CD4-positive, alpha-beta memory T cell (primary cell): ENCODE measurements around the gene NENF. TPM values are rescaled to one million over a fixed set of nuclear protein-coding genes. Genes with fewer than 3 reads are reported as not detected.
"Not testable (repeated sequence)": the region's sequence is repeated elsewhere in the genome, so short reads cannot be mapped to it uniquely, and the experiment has no call there.

Experiments used
- CTCF ChIA-PET: fragments of 350-600 bp; sonication (Branson Sonifier 250); formaldehyde crosslinking; loops from one replicate; lab custom pipeline; 2021; ENCODE audit warnings: inconsistent platforms; ENCODE audit not compliant: partially characterized antibody; lab: Charles Lee
- POLR2A ChIA-PET: fragments of 350-600 bp; sonication (Branson Sonifier 250); formaldehyde crosslinking; loops from one replicate; lab custom pipeline; 2021; ENCODE audit not compliant: partially characterized antibody; lab: Charles Lee
- DNase-seq, 5 donors: peaks; one replicate each; pipeline versions ENCODE4 v3.0.0 to v3.0.0-alpha.2; 2020 to 2022; ENCODE audit warnings: mixed read lengths in 1 of 5
- H3K27ac ChIP-seq: one replicate; pipeline ENCODE4 v1.7.0; 2013; ENCODE audit warnings: low read depth, low read length
- H3K27me3 ChIP-seq: 2 replicates; pipeline ENCODE4 v1.7.0; 2013; ENCODE audit warnings: mild to moderate bottlenecking, low read length, moderate library complexity; ENCODE audit not compliant: insufficient read depth
- H3K36me3 ChIP-seq: 2 replicates; pipeline ENCODE4 v1.7.0; 2013; ENCODE audit warnings: mild to moderate bottlenecking, low read length, moderate library complexity; ENCODE audit not compliant: insufficient read depth
- H3K4me1 ChIP-seq: 2 replicates; pipeline ENCODE4 v1.7.0; 2013; ENCODE audit warnings: mild to moderate bottlenecking, low read length, moderate library complexity; ENCODE audit not compliant: insufficient read depth
- H3K4me3 ChIP-seq, 2 donors: one replicate each; pipeline ENCODE4 v1.7.0; 2013; ENCODE audit warnings: low read length in 2 of 2, mild to moderate bottlenecking in 1 of 2
- H3K9me3 ChIP-seq, 2 donors: one replicate each; pipeline ENCODE4 v1.7.0; 2013; ENCODE audit warnings: low read length in 2 of 2, control low read depth in 1 of 2; ENCODE audit not compliant: control insufficient read depth in 1 of 2
- H3K27ac Mint-ChIP-seq, 7 donors: one replicate each; pipeline ENCODE4 v1.8.0; 2020 to 2021; ENCODE audit warnings: mixed read lengths in 7 of 7, mild to moderate bottlenecking in 6 of 7, inconsistent platforms in 3 of 7, moderate library complexity in 3 of 7
- H3K27me3 Mint-ChIP-seq, 2 donors: one replicate each; pipeline ENCODE4 v1.8.0; 2020 to 2021; ENCODE audit warnings: mixed read lengths in 2 of 2
- H3K36me3 Mint-ChIP-seq, 2 donors: one replicate each; pipeline ENCODE4 v1.8.0; 2020 to 2021; ENCODE audit warnings: mixed read lengths in 2 of 2, inconsistent platforms in 1 of 2, mild to moderate bottlenecking in 1 of 2
- H3K4me1 Mint-ChIP-seq, 4 donors: one replicate each; pipeline ENCODE4 v1.8.0; 2020 to 2021; ENCODE audit warnings: mixed read lengths in 4 of 4, mild to moderate bottlenecking in 1 of 4
- H3K4me3 Mint-ChIP-seq, 8 donors: one replicate each; pipeline ENCODE4 v1.8.0; 2020 to 2021; ENCODE audit warnings: mixed read lengths in 8 of 8, mild to moderate bottlenecking in 7 of 8, moderate library complexity in 6 of 8, inconsistent platforms in 3 of 8
- H3K9me3 Mint-ChIP-seq, 8 donors: one replicate each; pipeline ENCODE4 v1.8.0; 2020 to 2021; ENCODE audit warnings: mixed read lengths in 8 of 8, mild to moderate bottlenecking in 5 of 8, inconsistent platforms in 3 of 8, moderate library complexity in 1 of 8
- intact Hi-C: fragments of 100-400 bp; cut with micrococcal nuclease; formaldehyde crosslinking; loops from one replicate; pipeline ENCODE4 v1.15.1; 2023
- polyA plus RNA-seq, 2 donors: library from polyadenylated mRNA; unstranded; fragments of 300-500 nt; fragmentation: Illumina TruSeq; gene quantifications; one replicate each; pipeline ENCODE4 v1.2.3, GENCODE V29; 2021
- total RNA-seq, 2 experiments: library from RNA; stranded (reverse); gene quantifications; one replicate each; pipeline ENCODE4 v1.2.3, GENCODE V29; 2021

Gene NENF
- total and polyA plus RNA-seq, 4 experiments from 2014 or later: 18.7 to 76.2 (median 31.8) TPM

- Histone ChIP-seq H3K4me3 (no peak overlapping the region), H3K4me1 (peaks cover 8% of the 10 kb centered on the region), H3K9me3 (no peaks in the 10 kb centered on the region), H3K27ac (no peak overlapping the region), H3K36me3 (no peaks in the 10 kb centered on the region), H3K27me3 (peaks cover 3% of the 10 kb centered on the region)
- intact Hi-C loops: no loop called here
- DNase-seq: no peak
- Mint-ChIP-seq H3K4me3 (no peak overlapping the region), H3K27ac (peak overlapping the region in 1 of 7 donors; percentile 16), H3K27me3 (peaks cover 5 to 8% of the 10 kb centered on the region in 2 donors), H3K4me1 (peaks cover 0 to 14% (median 5%) of the 10 kb centered on the region in 4 donors), H3K9me3 (no peaks in the 10 kb centered on the region), H3K36me3 (no peaks in the 10 kb centered on the region)
- ChIA-PET CTCF (interaction anchor here (1.1 to 3.2 kb wide), 9 partner anchors 9 to 798 kb away, joined by 3 to 39 read pairs (median 15); no protein-coding TSS in a partner anchor), POLR2A (no interaction called here)
Measured at GRCh38 chr1:212479188-212479587, 46.5 kb downstream of the NENF start.

GRCh38 chr1:212480711-212481437 lies 48.2 kb downstream of the NENF start:
- H3K4me1 ChIP-seq, H3K27ac Mint-ChIP-seq, H3K4me3 Mint-ChIP-seq, H3K36me3 Mint-ChIP-seq, DNase-seq, H3K36me3 ChIP-seq, H3K9me3 Mint-ChIP-seq, H3K4me3 ChIP-seq, H3K9me3 ChIP-seq, POLR2A ChIA-PET, H3K27me3 ChIP-seq, H3K27ac ChIP-seq, intact Hi-C loops, H3K27me3 Mint-ChIP-seq: not testable (repeated sequence)
- peaks cover 0 to 14% (median 5%) of the 10 kb centered on the region in 4 donors for H3K4me1 Mint-ChIP-seq
- CTCF ChIA-PET: interaction anchor here (0.7 to 2.1 kb wide), 2 partner anchors 23 to 25 kb away, joined by 4 to 6 read pairs; no protein-coding TSS in a partner anchor

GRCh38 chr1:212481438-212481767 lies 48.7 kb downstream of the NENF start:
- intact Hi-C loops: no loop called here
- Histone ChIP-seq H3K27me3 (peaks cover 3% of the 10 kb centered on the region), H3K4me3 (no peak overlapping the region), H3K4me1 (peaks cover 8% of the 10 kb centered on the region), H3K36me3 (no peaks in the 10 kb centered on the region), H3K9me3 (no peaks in the 10 kb centered on the region), H3K27ac (no peak overlapping the region)
- CTCF ChIA-PET: interaction anchor here (0.7 to 2.1 kb wide), 2 partner anchors 24 to 26 kb away, joined by 4 to 6 read pairs; no protein-coding TSS in a partner anchor
- Mint-ChIP-seq H3K36me3 (no peaks in the 10 kb centered on the region), H3K27me3 (peaks cover 5 to 8% of the 10 kb centered on the region in 2 donors), H3K27ac (no peak overlapping the region), H3K4me1 (peaks cover 0 to 14% (median 5%) of the 10 kb centered on the region in 4 donors), H3K9me3 (no peaks in the 10 kb centered on the region), H3K4me3 (no peak overlapping the region)
- DNase-seq: no peak
- POLR2A ChIA-PET: no interaction called here

GRCh38 chr1:212482006-212482636 lies 49.4 kb downstream of the NENF start:
- Histone ChIP-seq H3K36me3 (no peaks in the 10 kb centered on the region), H3K27ac (no peak overlapping the region), H3K27me3 (peaks cover 3% of the 10 kb centered on the region), H3K4me1 (peaks cover 6% of the 10 kb centered on the region), H3K9me3 (no peaks in the 10 kb centered on the region), H3K4me3 (no peak overlapping the region)
- peaks cover 5% of the 10 kb centered on the region in 2 donors for H3K27me3 Mint-ChIP-seq
- H3K4me1 Mint-ChIP-seq: peaks cover 0 to 11% (median 4%) of the 10 kb centered on the region in 4 donors
- no peak overlapping the region for H3K4me3 Mint-ChIP-seq
- no peak for DNase-seq
- ChIA-PET POLR2A (no interaction called here), CTCF (interaction anchor here (0.7 kb wide), 1 partner anchor 25 kb away, joined by 4 read pairs; no protein-coding TSS in a partner anchor)
- no peaks in the 10 kb centered on the region for H3K9me3 Mint-ChIP-seq
- no peak overlapping the region for H3K27ac Mint-ChIP-seq
- intact Hi-C loops: no loop called here
- H3K36me3 Mint-ChIP-seq: no peaks in the 10 kb centered on the region

- Histone ChIP-seq H3K4me1 (peaks cover 1% of the 10 kb centered on the region), H3K27me3 (peaks cover 3% of the 10 kb centered on the region), H3K4me3 (no peak overlapping the region), H3K9me3 (no peaks in the 10 kb centered on the region), H3K36me3 (no peaks in the 10 kb centered on the region), H3K27ac (no peak overlapping the region)
- ChIA-PET POLR2A (no interaction called here), CTCF (interaction anchor here (1.2 kb wide), 1 partner anchor 27 kb away, joined by 3 read pairs; no protein-coding TSS in a partner anchor)
- no peak overlapping the region for H3K4me3 Mint-ChIP-seq
- H3K27me3 Mint-ChIP-seq: peaks cover 4 to 5% of the 10 kb centered on the region in 2 donors
- H3K27ac Mint-ChIP-seq: no peak overlapping the region
- peaks cover 0 to 4% (median 1%) of the 10 kb centered on the region in 4 donors for H3K4me1 Mint-ChIP-seq
- no peaks in the 10 kb centered on the region for H3K36me3 Mint-ChIP-seq
- intact Hi-C loops: no loop called here
- no peaks in the 10 kb centered on the region for H3K9me3 Mint-ChIP-seq
- no peak for DNase-seq
Measured at GRCh38 chr1:212482637-212483441, 50.1 kb downstream of the NENF start.

- peaks cover 3% of the 10 kb centered on the region for H3K27me3 ChIP-seq
- DNase-seq: no peak
- no peak overlapping the region for H3K27ac Mint-ChIP-seq
- H3K4me3 ChIP-seq: no peak overlapping the region
- peaks cover 2 to 5% of the 10 kb centered on the region in 2 donors for H3K27me3 Mint-ChIP-seq
- H3K27ac ChIP-seq: no peak overlapping the region
- no peaks in the 10 kb centered on the region for H3K4me1 Mint-ChIP-seq
- H3K9me3 Mint-ChIP-seq: no peaks in the 10 kb centered on the region
- H3K4me1 ChIP-seq: no peaks in the 10 kb centered on the region
- POLR2A ChIA-PET: no interaction called here
- no peaks in the 10 kb centered on the region for H3K36me3 ChIP-seq
- H3K36me3 Mint-ChIP-seq: no peaks in the 10 kb centered on the region
- H3K4me3 Mint-ChIP-seq: no peak overlapping the region
- intact Hi-C loops: no loop called here
- no peaks in the 10 kb centered on the region for H3K9me3 ChIP-seq
- CTCF ChIA-PET: no interaction called here
Measured at GRCh38 chr1:212484701-212485570, 52.2 kb downstream of the NENF start.
